Aorta (tissue), 5 donors: ENCODE results near the gene CPS1. TPM values are rescaled to one million over a fixed set of nuclear protein-coding genes. Genes with fewer than 3 reads are reported as not detected.

Experiments used
- ATAC-seq: fragments of 200-7000 bp; cut with Tn5 transposase; one replicate; pipeline ENCODE4 v1.9.1; 2022; ENCODE audit warnings: moderate library complexity; ENCODE audit not compliant: low FRiP score
- DNase-seq, 2 donors: peaks; one replicate each; pipeline ENCODE4 v3.0.0-alpha.2; 2020
- H3K27ac ChIP-seq, 2 donors: one replicate each; pipeline ENCODE4 v1.5.1; 2013; ENCODE audit warnings: low read length in 2 of 2, mild to moderate bottlenecking in 2 of 2, moderate library complexity in 2 of 2, control low read depth in 1 of 2, inconsistent platforms in 1 of 2, low read depth in 1 of 2
- H3K27me3 ChIP-seq, 2 donors: one replicate each; pipeline ENCODE4 v1.6.1; 2013; ENCODE audit warnings: control low read depth in 1 of 2, low read length in 1 of 2, mild to moderate bottlenecking in 1 of 2, moderate library complexity in 1 of 2; ENCODE audit not compliant: insufficient read depth in 2 of 2, control insufficient read depth in 1 of 2
- H3K36me3 ChIP-seq, 2 donors: one replicate each; pipeline ENCODE4 v1.6.1; 2013; ENCODE audit warnings: control low read depth in 1 of 2, low read length in 1 of 2, mild to moderate bottlenecking in 1 of 2; ENCODE audit not compliant: insufficient read depth in 2 of 2, control insufficient read depth in 1 of 2
- H3K4me1 ChIP-seq, 2 donors: one replicate each; pipeline ENCODE4 v1.6.1; 2013; ENCODE audit warnings: low read length in 2 of 2, control low read depth in 1 of 2, mild to moderate bottlenecking in 1 of 2, moderate library complexity in 1 of 2; ENCODE audit not compliant: insufficient read depth in 2 of 2, control insufficient read depth in 1 of 2
- H3K4me3 ChIP-seq, 2 donors: one replicate each; pipeline ENCODE4 v1.5.1; 2013; ENCODE audit warnings: low read length in 2 of 2, control low read depth in 1 of 2, mild to moderate bottlenecking in 1 of 2
- H3K9me3 ChIP-seq: one replicate; pipeline ENCODE4 v1.6.1; 2013; ENCODE audit warnings: mild to moderate bottlenecking, low read length; ENCODE audit not compliant: control insufficient read depth
- WGBS, 2 donors: extraction: QIAGEN DNeasy Blood & Tissue Kit; methylation state at CpG; one replicate each; pipeline ENCODE4 v1.1.7; 2013; 5-methylcytosine and 5-hydroxymethylcytosine counted together
- intact Hi-C, 2 donors: fragments of 100-400 bp; cut with DNase I; formaldehyde crosslinking; loops; one replicate each; pipeline versions ENCODE4 v1.14.2 to v1.15.0; 2022
- polyA plus RNA-seq, 2 donors: library from polyadenylated mRNA; stranded (reverse); fragments of 200-250 nt; gene quantifications; one replicate each; pipeline ENCODE4 v1.2.3, GENCODE V29; 2013
- total RNA-seq, 2 donors: library from RNA; stranded (reverse); fragmentation: NEBNext Ultra II Directional; extraction: Animal tissue kit (Norgen Biotek cat#: 25700); gene quantifications; one replicate each; pipeline ENCODE4 v1.2.1, GENCODE V29; 2021
- donor health status: healthy with polysubstance abuse.
- donor health status: Bipolar disorder and iron deficiency.
- donor health status: DM: no; HTN: no; CAD: no.
- donor health status: DM: no; HTN: no; CAD: no.
- donor health status: DM: yes; HTN: yes; CAD: no.

The CPS1 gene
- total and polyA plus RNA-seq, 4 donors: 3.2 to 9.0 (median 4.3) TPM

DNA sequence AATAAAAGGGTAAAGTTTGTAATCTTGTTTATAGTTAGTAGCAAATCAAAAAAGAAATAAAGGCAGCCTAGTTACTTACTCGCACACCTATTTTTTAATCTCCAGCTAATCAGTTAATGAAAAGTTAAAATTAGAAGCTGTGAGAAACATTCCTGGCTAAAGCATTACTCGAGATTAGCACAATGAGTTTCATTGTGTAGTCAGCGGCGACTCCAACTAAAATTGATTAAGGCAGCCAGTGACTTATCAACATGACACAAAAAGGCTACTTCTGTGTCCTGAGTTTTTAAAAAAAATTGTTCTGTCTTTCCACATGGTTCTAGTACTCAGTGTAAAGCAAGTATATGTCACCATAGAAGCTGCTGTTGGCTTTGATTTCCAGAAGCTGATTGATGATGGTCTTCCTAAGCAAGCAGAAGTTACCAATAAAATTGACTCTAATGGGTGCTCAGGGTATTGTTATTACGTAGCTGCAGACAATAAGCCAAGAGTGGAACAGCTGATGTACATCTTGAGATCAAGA lies 159.2 kb downstream of the CPS1 start:
- intact Hi-C loops: no loop called here
- no peak overlapping the region for H3K4me3 ChIP-seq
- 49 to 50% methylated on average over 5 of the region's 5 CpGs for WGBS, 2 donors

DNA sequence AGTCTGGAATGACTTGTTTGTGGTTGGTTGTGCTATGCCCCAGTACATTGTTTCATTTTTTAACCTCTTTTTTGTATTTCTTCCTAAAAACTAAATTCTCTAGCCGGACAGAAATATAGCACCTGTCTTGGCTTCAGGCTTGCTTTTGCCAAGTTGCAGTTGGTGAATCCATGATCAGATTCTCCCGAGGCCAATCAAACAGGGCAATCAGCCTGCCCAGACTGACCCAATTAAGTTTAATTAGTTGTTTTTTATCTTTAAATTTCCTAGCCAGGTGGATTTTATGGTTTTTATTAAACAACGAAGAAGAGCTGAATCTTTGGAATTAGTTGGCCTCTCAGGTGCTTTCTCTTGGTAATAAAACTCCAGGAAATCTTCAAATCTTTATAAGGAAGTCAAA lies 162.1 kb downstream of the CPS1 start:
- ATAC-seq (no peak), DNase-seq (no peak)
- Histone ChIP-seq H3K36me3 (no peaks in the 10 kb centered on the region), H3K27me3 (no peaks in the 10 kb centered on the region), H3K4me3 (no peak overlapping the region), H3K4me1 (no peaks in the 10 kb centered on the region), H3K9me3 (peaks cover 1% of the 10 kb centered on the region), H3K27ac (no peak overlapping the region)
- intact Hi-C loops: no loop called here
- WGBS, 2 donors: 69 to 72% methylated on average over 3 of the region's 3 CpGs

More for the DNA sequence above, 159.2 kb downstream of the CPS1 start:
- no peak for DNase-seq
- no peak for ATAC-seq
- Histone ChIP-seq H3K27me3 (no peaks in the 10 kb centered on the region), H3K27ac (no peak overlapping the region), H3K9me3 (peaks cover 1% of the 10 kb centered on the region), H3K36me3 (no peaks in the 10 kb centered on the region), H3K4me1 (no peaks in the 10 kb centered on the region)

DNA sequence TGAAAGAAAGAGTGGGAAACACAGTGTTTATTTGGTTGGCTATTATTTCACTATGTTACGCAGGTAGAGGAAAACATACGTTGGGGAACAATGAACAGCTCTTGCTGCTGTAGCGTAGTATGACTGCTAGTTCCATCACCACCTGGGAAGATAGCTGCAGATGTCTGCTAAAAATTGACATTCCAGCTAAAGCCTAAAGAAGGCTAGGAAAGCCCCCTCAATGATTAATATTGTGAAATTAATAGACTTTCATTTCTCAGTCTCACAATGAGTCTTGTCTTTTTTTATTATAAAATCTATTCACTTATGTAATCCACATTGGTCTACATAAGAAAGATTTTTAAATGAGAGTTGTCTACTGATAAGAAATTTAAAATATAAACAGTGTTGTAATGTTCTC lies 165.7 kb downstream of the CPS1 start:
- WGBS, 2 donors: 90 to 97% methylated on average over 3 of the region's 3 CpGs
- no peak for ATAC-seq

DNA sequence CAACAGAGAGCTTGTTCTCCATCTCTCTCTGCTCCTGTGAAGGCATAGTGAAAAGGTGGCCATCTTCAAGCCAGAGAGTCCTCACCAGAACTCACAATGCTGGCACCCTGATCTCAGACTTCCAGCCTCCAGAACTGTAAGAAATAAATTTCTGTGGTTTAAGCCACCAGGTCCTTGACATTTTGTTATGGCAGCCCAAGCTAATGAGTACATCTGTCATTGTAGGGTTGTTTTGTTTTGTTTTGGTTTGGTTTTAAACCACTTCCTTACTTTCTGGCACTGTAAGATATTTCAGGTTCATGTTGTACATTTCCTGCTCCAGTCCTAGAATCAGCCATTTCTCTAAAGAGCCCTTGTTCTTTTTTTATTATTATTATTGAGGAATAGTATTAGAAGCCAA lies 171.2 kb downstream of the CPS1 start:
- Histone ChIP-seq H3K4me1 (no peaks in the 10 kb centered on the region), H3K9me3 (no peaks in the 10 kb centered on the region), H3K27ac (no peak overlapping the region), H3K4me3 (no peak overlapping the region), H3K36me3 (no peaks in the 10 kb centered on the region), H3K27me3 (no peaks in the 10 kb centered on the region)
- ATAC-seq (no peak), DNase-seq (no peak)
- intact Hi-C loops: no loop called here

More for the DNA sequence above, 165.7 kb downstream of the CPS1 start:
- intact Hi-C loops: no loop called here
- H3K36me3 ChIP-seq: no peaks in the 10 kb centered on the region
- H3K4me3 ChIP-seq: no peak overlapping the region
- DNase-seq: no peak
- no peaks in the 10 kb centered on the region for H3K27me3 ChIP-seq
- H3K27ac ChIP-seq: no peak overlapping the region
- H3K4me1 ChIP-seq: no peaks in the 10 kb centered on the region
- H3K9me3 ChIP-seq: no peaks in the 10 kb centered on the region

Other genes starting within 250 kb of the CPS1 start
- gene MYL1, start 241.4 kb upstream of the CPS1 start, total RNA-seq: not detected
- under 1 TPM in 1 of 2 donors, not detected in 1; 0.56 TPM for gene MYL1, start 241.4 kb upstream of the CPS1 start, polyA plus RNA-seq
- 10 to 100 TPM; 33.3 to 39.3 TPM for gene LANCL1, start 79.8 kb upstream of the CPS1 start, total RNA-seq
- 10 to 100 TPM; 16.4 to 24.5 TPM for gene LANCL1, start 79.8 kb upstream of the CPS1 start, polyA plus RNA-seq